ENCODE data around the gene KCNC1. TPM values are rescaled to one million over a fixed set of nuclear protein-coding genes. Genes with fewer than 3 reads are reported as not detected.

KCNC1 gene
- total RNA-seq, 1 experiment from 2014 or later, result 0.20 TPM

DNA sequence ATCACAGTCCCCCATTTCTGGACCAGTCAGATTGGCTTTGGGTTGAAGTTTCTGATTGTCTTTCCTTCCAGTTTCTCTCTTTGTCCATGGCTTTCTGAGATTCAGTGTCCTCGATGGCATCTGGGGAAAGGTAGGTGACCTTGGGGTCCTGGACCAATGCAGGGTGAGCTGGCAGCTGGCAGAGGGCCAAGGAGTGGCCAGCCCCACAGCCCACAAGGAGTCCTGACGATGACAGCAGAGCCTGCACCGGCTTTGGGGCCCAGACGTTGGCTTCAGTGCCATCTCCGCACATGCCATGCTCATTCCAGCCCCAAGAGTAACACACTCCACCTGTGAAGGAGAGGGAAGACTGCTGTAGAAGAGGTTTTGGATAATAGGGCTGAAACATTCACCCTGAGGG is 53.5 kb downstream of the KCNC1 start (continued):
- TF ChIP-seq, protein P1, sequence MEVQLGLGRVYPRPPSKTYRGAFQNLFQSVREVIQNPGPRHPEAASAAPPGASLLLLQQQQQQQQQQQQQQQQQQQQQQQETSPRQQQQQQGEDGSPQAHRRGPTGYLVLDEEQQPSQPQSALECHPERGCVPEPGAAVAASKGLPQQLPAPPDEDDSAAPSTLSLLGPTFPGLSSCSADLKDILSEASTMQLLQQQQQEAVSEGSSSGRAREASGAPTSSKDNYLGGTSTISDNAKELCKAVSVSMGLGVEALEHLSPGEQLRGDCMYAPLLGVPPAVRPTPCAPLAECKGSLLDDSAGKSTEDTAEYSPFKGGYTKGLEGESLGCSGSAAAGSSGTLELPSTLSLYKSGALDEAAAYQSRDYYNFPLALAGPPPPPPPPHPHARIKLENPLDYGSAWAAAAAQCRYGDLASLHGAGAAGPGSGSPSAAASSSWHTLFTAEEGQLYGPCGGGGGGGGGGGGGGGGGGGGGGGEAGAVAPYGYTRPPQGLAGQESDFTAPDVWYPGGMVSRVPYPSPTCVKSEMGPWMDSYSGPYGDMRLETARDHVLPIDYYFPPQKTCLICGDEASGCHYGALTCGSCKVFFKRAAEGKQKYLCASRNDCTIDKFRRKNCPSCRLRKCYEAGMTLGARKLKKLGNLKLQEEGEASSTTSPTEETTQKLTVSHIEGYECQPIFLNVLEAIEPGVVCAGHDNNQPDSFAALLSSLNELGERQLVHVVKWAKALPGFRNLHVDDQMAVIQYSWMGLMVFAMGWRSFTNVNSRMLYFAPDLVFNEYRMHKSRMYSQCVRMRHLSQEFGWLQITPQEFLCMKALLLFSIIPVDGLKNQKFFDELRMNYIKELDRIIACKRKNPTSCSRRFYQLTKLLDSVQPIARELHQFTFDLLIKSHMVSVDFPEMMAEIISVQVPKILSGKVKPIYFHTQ (CRISPR knock-in tag; IDR thresholded peaks at IDR 0.05), result no peak
- TF ChIP-seq NR2C2 (CRISPR knock-in tag; IDR thresholded peaks at IDR 0.05), result no peak
- no peak for TF ChIP-seq ESRRA (CRISPR knock-in tag; IDR thresholded peaks at IDR 0.05; ENCODE audit: borderline replicate concordance)
- no peak for TF ChIP-seq NFE2L1 (CRISPR knock-in tag; IDR thresholded peaks at IDR 0.05)
- no peak for TF ChIP-seq JAZF1 (CRISPR knock-in tag; IDR thresholded peaks at IDR 0.05)
- TF ChIP-seq, protein P2, sequence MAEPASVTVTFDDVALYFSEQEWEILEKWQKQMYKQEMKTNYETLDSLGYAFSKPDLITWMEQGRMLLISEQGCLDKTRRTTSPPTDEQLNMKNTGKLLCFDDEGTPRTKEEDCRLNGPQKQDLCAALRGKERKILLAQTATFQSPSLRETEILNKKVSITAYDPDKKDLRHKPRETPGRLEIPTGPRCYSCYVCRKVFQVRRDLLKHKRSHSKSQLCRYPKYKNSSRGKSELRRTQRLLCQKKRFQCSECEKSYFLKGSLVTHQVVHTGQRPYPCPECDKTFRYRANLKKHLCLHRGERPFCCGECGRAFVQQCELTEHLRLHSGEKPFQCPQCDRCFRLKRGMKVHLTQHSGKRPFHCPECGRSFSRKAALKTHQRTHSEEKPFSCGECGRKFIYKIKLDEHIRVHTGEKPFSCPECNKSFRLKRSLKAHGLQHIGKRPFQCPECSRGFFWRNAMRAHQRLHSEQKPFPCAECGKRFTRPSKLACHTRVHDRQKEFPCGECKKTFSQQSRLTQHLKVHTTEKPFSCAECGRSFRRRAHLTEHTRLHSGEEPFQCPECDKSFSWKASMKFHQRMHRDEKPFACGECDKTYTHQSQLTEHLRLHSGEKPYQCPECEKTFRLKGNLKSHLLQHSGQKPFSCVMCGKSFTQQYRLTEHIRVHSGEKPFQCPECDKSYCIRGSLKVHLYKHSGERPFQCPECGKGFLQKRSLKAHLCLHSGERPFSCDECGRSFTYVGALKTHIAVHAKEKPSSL (CRISPR knock-in tag; conservative IDR thresholded peaks at IDR 0.05), result no peak
- TF ChIP-seq IRF2 (CRISPR knock-in tag; IDR thresholded peaks at IDR 0.05; ENCODE audit: borderline replicate concordance, low read depth), result no peak

DNA sequence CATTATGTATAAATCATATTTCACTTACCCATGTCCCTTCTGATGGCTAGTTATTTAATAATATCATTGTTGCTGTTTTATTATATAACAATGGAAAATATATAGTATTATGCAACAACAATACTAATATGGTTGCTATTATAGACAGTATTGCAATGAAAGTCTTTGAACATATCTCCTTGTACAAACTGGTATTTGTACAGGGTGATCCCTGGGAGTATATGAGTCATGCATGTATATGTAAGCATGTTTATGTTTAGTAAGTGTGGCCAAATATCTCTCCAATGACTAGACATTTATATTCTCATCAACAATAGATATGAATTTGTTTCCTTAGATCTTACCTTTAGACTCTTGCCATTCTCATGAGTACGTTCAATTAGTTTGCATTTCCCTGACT is 55.9 kb downstream of the KCNC1 start:
- TF ChIP-seq RORB (CRISPR knock-in tag; IDR thresholded peaks at IDR 0.05), result no peak
- TF ChIP-seq, protein P3, sequence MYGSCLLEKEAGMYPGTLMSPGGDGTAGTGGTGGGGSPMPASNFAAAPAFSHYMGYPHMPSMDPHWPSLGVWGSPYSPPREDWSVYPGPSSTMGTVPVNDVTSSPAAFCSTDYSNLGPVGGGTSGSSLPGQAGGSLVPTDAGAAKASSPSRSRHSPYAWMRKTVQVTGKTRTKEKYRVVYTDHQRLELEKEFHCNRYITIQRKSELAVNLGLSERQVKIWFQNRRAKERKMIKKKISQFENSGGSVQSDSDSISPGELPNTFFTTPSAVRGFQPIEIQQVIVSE (CRISPR knock-in tag; IDR thresholded peaks at IDR 0.05; ENCODE audit: borderline replicate concordance), result no peak
- TF ChIP-seq, protein P4, sequence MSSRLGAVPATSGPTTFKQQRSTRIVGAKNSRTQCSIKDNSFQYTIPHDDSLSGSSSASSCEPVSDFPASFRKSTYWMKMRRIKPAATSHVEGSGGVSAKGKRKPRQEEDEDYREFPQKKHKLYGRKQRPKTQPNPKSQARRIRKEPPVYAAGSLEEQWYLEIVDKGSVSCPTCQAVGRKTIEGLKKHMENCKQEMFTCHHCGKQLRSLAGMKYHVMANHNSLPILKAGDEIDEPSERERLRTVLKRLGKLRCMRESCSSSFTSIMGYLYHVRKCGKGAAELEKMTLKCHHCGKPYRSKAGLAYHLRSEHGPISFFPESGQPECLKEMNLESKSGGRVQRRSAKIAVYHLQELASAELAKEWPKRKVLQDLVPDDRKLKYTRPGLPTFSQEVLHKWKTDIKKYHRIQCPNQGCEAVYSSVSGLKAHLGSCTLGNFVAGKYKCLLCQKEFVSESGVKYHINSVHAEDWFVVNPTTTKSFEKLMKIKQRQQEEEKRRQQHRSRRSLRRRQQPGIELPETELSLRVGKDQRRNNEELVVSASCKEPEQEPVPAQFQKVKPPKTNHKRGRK (CRISPR knock-in tag; IDR thresholded peaks at IDR 0.05; ENCODE audit: borderline replicate concordance), result no peak
- TF ChIP-seq, protein P5, sequence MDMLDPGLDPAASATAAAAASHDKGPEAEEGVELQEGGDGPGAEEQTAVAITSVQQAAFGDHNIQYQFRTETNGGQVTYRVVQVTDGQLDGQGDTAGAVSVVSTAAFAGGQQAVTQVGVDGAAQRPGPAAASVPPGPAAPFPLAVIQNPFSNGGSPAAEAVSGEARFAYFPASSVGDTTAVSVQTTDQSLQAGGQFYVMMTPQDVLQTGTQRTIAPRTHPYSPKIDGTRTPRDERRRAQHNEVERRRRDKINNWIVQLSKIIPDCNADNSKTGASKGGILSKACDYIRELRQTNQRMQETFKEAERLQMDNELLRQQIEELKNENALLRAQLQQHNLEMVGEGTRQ (CRISPR knock-in tag; IDR thresholded peaks at IDR 0.05), result no peak
- no peak for TF ChIP-seq TP53 (CRISPR knock-in tag; IDR thresholded peaks at IDR 0.05)
- no peak for TF ChIP-seq ZNF317 (CRISPR knock-in tag; IDR thresholded peaks at IDR 0.05; ENCODE audit: borderline replicate concordance, low read depth)
- TF ChIP-seq, protein P6, sequence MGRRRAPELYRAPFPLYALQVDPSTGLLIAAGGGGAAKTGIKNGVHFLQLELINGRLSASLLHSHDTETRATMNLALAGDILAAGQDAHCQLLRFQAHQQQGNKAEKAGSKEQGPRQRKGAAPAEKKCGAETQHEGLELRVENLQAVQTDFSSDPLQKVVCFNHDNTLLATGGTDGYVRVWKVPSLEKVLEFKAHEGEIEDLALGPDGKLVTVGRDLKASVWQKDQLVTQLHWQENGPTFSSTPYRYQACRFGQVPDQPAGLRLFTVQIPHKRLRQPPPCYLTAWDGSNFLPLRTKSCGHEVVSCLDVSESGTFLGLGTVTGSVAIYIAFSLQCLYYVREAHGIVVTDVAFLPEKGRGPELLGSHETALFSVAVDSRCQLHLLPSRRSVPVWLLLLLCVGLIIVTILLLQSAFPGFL (CRISPR knock-in tag; IDR thresholded peaks at IDR 0.05; ENCODE audit: borderline replicate concordance), result no peak
- TF ChIP-seq GTF2I (CRISPR knock-in tag; conservative IDR thresholded peaks at IDR 0.05), result no peak
- no peak for TF ChIP-seq SP1 (CRISPR knock-in tag; conservative IDR thresholded peaks at IDR 0.05)
- no peak for TF ChIP-seq ELF4 (CRISPR knock-in tag; IDR thresholded peaks at IDR 0.05; ENCODE audit: low read depth)
- TF ChIP-seq, protein P7, sequence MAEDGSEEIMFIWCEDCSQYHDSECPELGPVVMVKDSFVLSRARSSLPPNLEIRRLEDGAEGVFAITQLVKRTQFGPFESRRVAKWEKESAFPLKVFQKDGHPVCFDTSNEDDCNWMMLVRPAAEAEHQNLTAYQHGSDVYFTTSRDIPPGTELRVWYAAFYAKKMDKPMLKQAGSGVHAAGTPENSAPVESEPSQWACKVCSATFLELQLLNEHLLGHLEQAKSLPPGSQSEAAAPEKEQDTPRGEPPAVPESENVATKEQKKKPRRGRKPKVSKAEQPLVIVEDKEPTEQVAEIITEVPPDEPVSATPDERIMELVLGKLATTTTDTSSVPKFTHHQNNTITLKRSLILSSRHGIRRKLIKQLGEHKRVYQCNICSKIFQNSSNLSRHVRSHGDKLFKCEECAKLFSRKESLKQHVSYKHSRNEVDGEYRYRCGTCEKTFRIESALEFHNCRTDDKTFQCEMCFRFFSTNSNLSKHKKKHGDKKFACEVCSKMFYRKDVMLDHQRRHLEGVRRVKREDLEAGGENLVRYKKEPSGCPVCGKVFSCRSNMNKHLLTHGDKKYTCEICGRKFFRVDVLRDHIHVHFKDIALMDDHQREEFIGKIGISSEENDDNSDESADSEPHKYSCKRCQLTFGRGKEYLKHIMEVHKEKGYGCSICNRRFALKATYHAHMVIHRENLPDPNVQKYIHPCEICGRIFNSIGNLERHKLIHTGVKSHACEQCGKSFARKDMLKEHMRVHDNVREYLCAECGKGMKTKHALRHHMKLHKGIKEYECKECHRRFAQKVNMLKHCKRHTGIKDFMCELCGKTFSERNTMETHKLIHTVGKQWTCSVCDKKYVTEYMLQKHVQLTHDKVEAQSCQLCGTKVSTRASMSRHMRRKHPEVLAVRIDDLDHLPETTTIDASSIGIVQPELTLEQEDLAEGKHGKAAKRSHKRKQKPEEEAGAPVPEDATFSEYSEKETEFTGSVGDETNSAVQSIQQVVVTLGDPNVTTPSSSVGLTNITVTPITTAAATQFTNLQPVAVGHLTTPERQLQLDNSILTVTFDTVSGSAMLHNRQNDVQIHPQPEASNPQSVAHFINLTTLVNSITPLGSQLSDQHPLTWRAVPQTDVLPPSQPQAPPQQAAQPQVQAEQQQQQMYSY (CRISPR knock-in tag; IDR thresholded peaks at IDR 0.05), result no peak
- TF ChIP-seq ESRRA (CRISPR knock-in tag; IDR thresholded peaks at IDR 0.05; ENCODE audit: borderline replicate concordance), result no peak
- ChIA-PET POLR2A (no interaction called here), CTCF (interaction anchor here (1.1 kb wide), 1 partner anchor 24 kb away, joined by 3 read pairs; no protein-coding TSS in a partner anchor)
- no peak for ATAC-seq
- no peaks in the 10 kb centered on the region for H3K4me1 Mint-ChIP-seq
- H3K36me3 Mint-ChIP-seq, result no peaks in the 10 kb centered on the region
- no peak overlapping the region for H3K27ac Mint-ChIP-seq
- no peaks in the 10 kb centered on the region for H3K27me3 Mint-ChIP-seq (ENCODE audit: low read depth)
- H3K9me3 Mint-ChIP-seq, result no peaks in the 10 kb centered on the region
- DNase-seq (ENCODE audit: low spot score), result no peak
- no peak overlapping the region for H3K4me3 Mint-ChIP-seq
